Measurements from ENCODE around the gene PCA3. TPM values are rescaled to one million over a fixed set of nuclear protein-coding genes. Genes with fewer than 3 reads are reported as not detected.

PCA3 gene

Small RNAs within 50 kb of the gene (small RNA-seq; reads per million reads assigned to genes)
- not detected for gene AL359314.1 (ENCODE audit: low read depth)
